Hepatocyte (in vitro differentiated cells): Measurements from ENCODE around the gene PIAS4. TPM values are rescaled to one million over a fixed set of nuclear protein-coding genes. Genes with fewer than 3 reads are reported as not detected.

ENCODE experiments used
- DNase-seq: peaks from one replicate; pipeline ENCODE4 v3.0.0-alpha.2; 2016; ENCODE audit warnings: low spot score
- H2AFZ ChIP-seq: fragments of 200-600 bp; sonication (generic); 2 replicates; pipeline ENCODE4 v1.6.0; 2016; ENCODE audit warnings: antibody characterized with exemption, mild to moderate bottlenecking
- H3K27ac ChIP-seq: fragments of 200-600 bp; sonication (generic); 2 replicates; pipeline ENCODE4 v1.5.1; 2016; ENCODE audit warnings: mild to moderate bottlenecking
- H3K27me3 ChIP-seq: fragments of 200-600 bp; sonication (generic); 2 replicates; pipeline ENCODE4 v1.6.1; 2016
- H3K36me3 ChIP-seq: fragments of 200-600 bp; sonication (generic); replicated peaks from 2 replicates; pipeline ENCODE4 v1.5.1; 2016; ENCODE audit warnings: low read depth; ENCODE audit not compliant: insufficient read depth
- H3K4me1 ChIP-seq: fragments of 200-600 bp; sonication (generic); 2 replicates; pipeline ENCODE4 v1.5.1; 2016; ENCODE audit warnings: mild to moderate bottlenecking, moderate library complexity; ENCODE audit not compliant: insufficient read depth
- H3K4me2 ChIP-seq: fragments of 200-600 bp; sonication (generic); 2 replicates; pipeline ENCODE4 v1.6.0; 2016
- H3K4me3 ChIP-seq: fragments of 200-600 bp; sonication (generic); 2 replicates; pipeline ENCODE4 v1.5.1; 2016; ENCODE audit warnings: mild to moderate bottlenecking
- H3K79me2 ChIP-seq: fragments of 200-600 bp; sonication (generic); 2 replicates; pipeline ENCODE4 v1.6.0; 2017; ENCODE audit warnings: mild to moderate bottlenecking
- H3K9me2 ChIP-seq: fragments of 200-600 bp; sonication (generic); replicated peaks from 2 replicates; pipeline ENCODE4 v1.6.0; 2017; ENCODE audit warnings: mild to moderate bottlenecking; ENCODE audit not compliant: insufficient read depth
- H3K9me3 ChIP-seq: fragments of 200-600 bp; sonication (generic); 2 replicates; pipeline ENCODE4 v1.5.1; 2016; ENCODE audit warnings: low read depth, mild to moderate bottlenecking
- H4K20me1 ChIP-seq: fragments of 200-600 bp; sonication (generic); 2 replicates; pipeline ENCODE4 v1.6.0; 2016; ENCODE audit warnings: mild to moderate bottlenecking; ENCODE audit not compliant: insufficient read depth, poor library complexity, severe bottlenecking
- CTCF ChIP-seq: fragments of 200-600 bp; sonication (generic); IDR thresholded peaks from 2 replicates; pipeline ENCODE4 v1.5.1; 2016; ENCODE audit warnings: antibody characterized with exemption, mild to moderate bottlenecking; ENCODE audit not compliant: poor library complexity
- EZH2 ChIP-seq: fragments of 200-600 bp; sonication (generic); IDR thresholded peaks from 2 replicates; pipeline ENCODE4 v1.6.1; 2016; ENCODE audit warnings: antibody characterized with exemption, mild to moderate bottlenecking, borderline replicate concordance
- EZH2phosphoT487 ChIP-seq: fragments of 200-600 bp; sonication (generic); IDR thresholded peaks from one replicate; pipeline ENCODE4 v1.6.1; 2018; ENCODE audit warnings: antibody characterized with exemption, mild to moderate bottlenecking, low read depth, moderate library complexity; ENCODE audit not compliant: unreplicated experiment, severe bottlenecking
- WGBS: methylation state at CpG from one replicate; pipeline ENCODE4 v1.1.6; 2016; ENCODE audit warnings: low lambda C conversion rate; ENCODE audit errors: missing lambda C conversion rate; 5-methylcytosine and 5-hydroxymethylcytosine counted together
- polyA plus RNA-seq: library from polyadenylated mRNA; unstranded; fragments of >200 nt; fragmentation: Nextera tagmentation; extraction: Ambion mirVana; gene quantifications from 2 replicates; pipeline ENCODE4 v1.2.1, GENCODE V29; 2016
- total RNA-seq: library from RNA; depleted of rRNA; stranded (reverse); fragments of >200 nt; gene quantifications from 2 replicates; pipeline ENCODE4 v1.2.3, GENCODE V29; 2014

PIAS4 gene
- total and polyA plus RNA-seq, 2 experiments from 2014 or later: 15.0 to 16.7 TPM

GRCh38 chr19:4027146-4027545 is 19.6 kb downstream of the PIAS4 start:
- WGBS: 96% methylated on average over 16 of the region's 16 CpGs
- no peak for DNase-seq
- no peaks in the 10 kb centered on the region for H3K27me3 ChIP-seq
- no peak overlapping the region for H3K4me2 ChIP-seq
- H3K9me2 ChIP-seq: no peaks in the 10 kb centered on the region
- no peaks in the 10 kb centered on the region for H3K9me3 ChIP-seq
- H3K79me2 ChIP-seq: peaks cover 14% of the 10 kb centered on the region
- H3K4me1 ChIP-seq: no peaks in the 10 kb centered on the region
- H2AFZ ChIP-seq: no peak overlapping the region
- H3K36me3 ChIP-seq: no peaks in the 10 kb centered on the region
- peaks cover under 1% of the 10 kb centered on the region for H4K20me1 ChIP-seq
- no peak overlapping the region for H3K27ac ChIP-seq
- H3K4me3 ChIP-seq: no peak overlapping the region
- TF ChIP-seq EZH2phosphoT487 (no peak), CTCF (no peak), EZH2 (no peak)

DNA sequence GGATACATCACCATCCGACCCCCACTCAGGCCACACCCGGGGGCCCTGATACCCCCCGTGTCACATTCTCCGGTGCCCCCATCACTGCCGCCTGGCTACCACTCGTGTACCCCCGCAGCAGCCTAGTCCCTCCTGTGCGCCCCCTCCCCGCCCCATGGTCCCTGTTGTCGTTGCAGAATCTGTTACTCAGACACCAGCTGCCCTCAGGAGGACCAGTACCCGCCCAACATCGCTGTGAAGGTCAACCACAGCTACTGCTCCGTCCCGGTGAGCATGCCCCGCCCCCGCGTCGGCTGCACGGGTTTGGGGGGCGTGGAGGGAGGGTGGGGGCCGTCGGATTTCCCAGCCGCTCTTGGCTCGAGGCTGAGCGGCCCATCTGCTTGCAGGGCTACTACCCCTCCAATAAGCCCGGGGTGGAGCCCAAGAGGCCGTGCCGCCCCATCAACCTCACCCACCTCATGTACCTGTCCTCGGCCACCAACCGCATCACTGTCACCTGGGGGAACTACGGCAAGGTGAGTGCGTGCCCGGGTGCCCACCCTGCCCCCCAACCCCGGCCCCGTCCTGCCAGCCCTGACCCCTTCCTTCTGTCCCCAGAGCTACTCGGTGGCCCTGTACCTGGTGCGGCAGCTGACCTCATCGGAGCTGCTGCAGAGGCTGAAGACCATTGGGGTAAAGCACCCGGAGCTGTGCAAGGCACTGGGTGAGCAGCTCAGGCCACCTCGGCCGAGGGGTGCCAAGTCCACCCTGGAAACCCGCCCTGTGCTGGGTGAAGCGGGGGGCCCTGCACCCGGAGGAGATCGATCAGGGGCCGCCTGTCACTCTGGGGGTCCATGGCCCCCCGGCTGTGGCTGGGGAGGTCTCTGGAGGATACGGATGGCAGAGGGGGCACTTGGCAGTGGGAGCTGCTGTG is 21.1 kb downstream of the PIAS4 start:
- no peaks in the 10 kb centered on the region for H3K4me1 ChIP-seq
- H3K27ac ChIP-seq: no peak overlapping the region
- H3K4me2 ChIP-seq: no peak overlapping the region
- H2AFZ ChIP-seq: no peak overlapping the region
- no peaks in the 10 kb centered on the region for H3K79me2 ChIP-seq
- H4K20me1 ChIP-seq: no peaks in the 10 kb centered on the region
- DNase-seq: no peak
- no peaks in the 10 kb centered on the region for H3K36me3 ChIP-seq
- H3K9me2 ChIP-seq: no peaks in the 10 kb centered on the region
- TF ChIP-seq EZH2phosphoT487: no peak
- no peak for TF ChIP-seq EZH2
- TF ChIP-seq CTCF: no peak
- no peak overlapping the region for H3K4me3 ChIP-seq
- no peaks in the 10 kb centered on the region for H3K9me3 ChIP-seq
- 97% methylated on average over 27 of the region's 48 CpGs for WGBS
- H3K27me3 ChIP-seq: no peaks in the 10 kb centered on the region

GRCh38 chr19:4029247-4029614 is 21.7 kb downstream of the PIAS4 start:
- H3K4me3 ChIP-seq: no peak overlapping the region
- no peak overlapping the region for H3K27ac ChIP-seq
- no peak for TF ChIP-seq EZH2phosphoT487
- no peak for TF ChIP-seq EZH2
- TF ChIP-seq CTCF: no peak
- H3K36me3 ChIP-seq: no peaks in the 10 kb centered on the region
- no peaks in the 10 kb centered on the region for H3K4me1 ChIP-seq
- no peaks in the 10 kb centered on the region for H4K20me1 ChIP-seq
- no peak for DNase-seq
- no peaks in the 10 kb centered on the region for H3K9me2 ChIP-seq
- H3K79me2 ChIP-seq: no peaks in the 10 kb centered on the region
- no peak overlapping the region for H2AFZ ChIP-seq
- H3K4me2 ChIP-seq: no peak overlapping the region
- no peaks in the 10 kb centered on the region for H3K9me3 ChIP-seq
- H3K27me3 ChIP-seq: no peaks in the 10 kb centered on the region
- 96% methylated on average over 18 of the region's 18 CpGs for WGBS
